ENCODE measurements around the gene SDF2L1. TPM values are rescaled to one million over a fixed set of nuclear protein-coding genes. Genes with fewer than 3 reads are reported as not detected.
"Not testable (repeated sequence)": the region's sequence is repeated elsewhere in the genome, so short reads cannot be mapped to it uniquely, and the experiment has no call there.

Gene SDF2L1
- total RNA-seq, 4 donors from 2014 or later, result 1.8 to 22.4 (median 11.3) TPM

GRCh38 chr22:21635771-21636510, 6.2 kb upstream of the SDF2L1 start:
- no peaks in the 10 kb centered on the region for H3K27me3 ChIP-seq
- H3K9me3 ChIP-seq, result no peaks in the 10 kb centered on the region
- TF ChIP-seq, protein P1, sequence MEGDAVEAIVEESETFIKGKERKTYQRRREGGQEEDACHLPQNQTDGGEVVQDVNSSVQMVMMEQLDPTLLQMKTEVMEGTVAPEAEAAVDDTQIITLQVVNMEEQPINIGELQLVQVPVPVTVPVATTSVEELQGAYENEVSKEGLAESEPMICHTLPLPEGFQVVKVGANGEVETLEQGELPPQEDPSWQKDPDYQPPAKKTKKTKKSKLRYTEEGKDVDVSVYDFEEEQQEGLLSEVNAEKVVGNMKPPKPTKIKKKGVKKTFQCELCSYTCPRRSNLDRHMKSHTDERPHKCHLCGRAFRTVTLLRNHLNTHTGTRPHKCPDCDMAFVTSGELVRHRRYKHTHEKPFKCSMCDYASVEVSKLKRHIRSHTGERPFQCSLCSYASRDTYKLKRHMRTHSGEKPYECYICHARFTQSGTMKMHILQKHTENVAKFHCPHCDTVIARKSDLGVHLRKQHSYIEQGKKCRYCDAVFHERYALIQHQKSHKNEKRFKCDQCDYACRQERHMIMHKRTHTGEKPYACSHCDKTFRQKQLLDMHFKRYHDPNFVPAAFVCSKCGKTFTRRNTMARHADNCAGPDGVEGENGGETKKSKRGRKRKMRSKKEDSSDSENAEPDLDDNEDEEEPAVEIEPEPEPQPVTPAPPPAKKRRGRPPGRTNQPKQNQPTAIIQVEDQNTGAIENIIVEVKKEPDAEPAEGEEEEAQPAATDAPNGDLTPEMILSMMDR (IDR thresholded peaks at IDR 0.05), result no peak
- no peak for TF ChIP-seq POLR2A (IDR thresholded peaks at IDR 0.05)
- no peak for DNase-seq
- intact Hi-C loops (cut with DNase I; ENCODE audit: low total_unique reads), result no loop called here
- no peak overlapping the region for H3K27ac ChIP-seq
- H3K4me1 ChIP-seq, result no peaks in the 10 kb centered on the region
- H3K36me3 ChIP-seq, result no peaks in the 10 kb centered on the region
- H3K4me3 ChIP-seq, result no peak overlapping the region

DNA sequence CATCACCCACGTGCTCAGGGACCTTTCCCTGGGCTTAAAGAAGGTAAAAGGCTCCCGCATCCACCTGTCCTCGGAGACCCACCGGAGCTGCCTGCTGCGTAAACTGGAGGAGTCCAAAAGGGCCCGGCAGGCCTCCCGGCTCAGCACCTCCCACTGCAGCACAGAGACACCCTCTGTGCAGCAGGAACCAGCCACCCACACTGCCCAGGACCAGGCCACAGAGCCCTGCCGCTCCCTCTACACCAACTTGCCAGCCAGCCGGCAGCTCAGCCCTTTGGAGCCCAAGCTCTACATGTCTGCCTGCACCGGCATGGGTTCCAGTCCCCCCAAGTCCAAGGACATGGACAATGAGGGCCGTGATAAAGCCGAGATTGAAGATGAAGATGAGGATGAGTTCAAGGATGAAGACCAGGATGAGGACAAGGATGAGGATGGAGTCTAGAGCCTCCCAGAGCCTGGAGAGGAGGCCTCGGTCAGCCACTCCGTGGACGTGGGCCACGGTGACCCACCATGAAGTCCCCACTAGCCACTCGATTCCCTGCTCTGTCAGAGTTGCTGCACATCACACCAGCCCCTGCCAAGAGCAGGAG, 5.4 kb upstream of the SDF2L1 start:
- Histone ChIP-seq H3K36me3 (no peaks in the 10 kb centered on the region), H3K9me3 (no peaks in the 10 kb centered on the region), H3K4me1 (no peaks in the 10 kb centered on the region), H3K27ac (no peak overlapping the region), H3K4me3 (no peak overlapping the region), H3K27me3 (no peaks in the 10 kb centered on the region)
- no peak for DNase-seq
- TF ChIP-seq, protein P1 (IDR thresholded peaks at IDR 0.05), result no peak
- no peak for TF ChIP-seq POLR2A (IDR thresholded peaks at IDR 0.05)
- intact Hi-C loops (cut with DNase I; ENCODE audit: low total_unique reads), result no loop called here

- H3K4me1 ChIP-seq; intact Hi-C loops (cut with DNase I; ENCODE audit: low total_unique reads); H3K9me3 ChIP-seq: not testable (repeated sequence)
Measured at GRCh38 chr22:21637450-21637849, 4.7 kb upstream of the SDF2L1 start.

GRCh38 chr22:21639359-21639758, 2.7 kb upstream of the SDF2L1 start:
- Histone ChIP-seq H3K4me1 (peaks cover 0 to 8% of the 10 kb centered on the region in 2 donors), H3K4me3 (no peak overlapping the region), H3K9me3 (no peaks in the 10 kb centered on the region), H3K27me3 (no peaks in the 10 kb centered on the region), H3K27ac (no peak overlapping the region), H3K36me3 (no peaks in the 10 kb centered on the region)
- TF ChIP-seq, protein P1 (IDR thresholded peaks at IDR 0.05), result no peak
- no peak for TF ChIP-seq POLR2A (IDR thresholded peaks at IDR 0.05)
- no peak for DNase-seq
- intact Hi-C loops (cut with DNase I; ENCODE audit: low total_unique reads), result no loop called here

More at GRCh38 chr22:21637450-21637849, 4.7 kb upstream of the SDF2L1 start:
- not testable (repeated sequence) for H3K27ac ChIP-seq, H3K4me3 ChIP-seq, H3K27me3 ChIP-seq, H3K36me3 ChIP-seq, DNase-seq

- H3K36me3 ChIP-seq, result no peaks in the 10 kb centered on the region
- no peaks in the 10 kb centered on the region for H3K27me3 ChIP-seq
- H3K9me3 ChIP-seq, result no peaks in the 10 kb centered on the region
- peaks cover 0 to 8% of the 10 kb centered on the region in 2 donors for H3K4me1 ChIP-seq
- TF ChIP-seq POLR2A (IDR thresholded peaks at IDR 0.05), result no peak
- TF ChIP-seq, protein P1 (IDR thresholded peaks at IDR 0.05), result no peak
- intact Hi-C loops (cut with DNase I; ENCODE audit: low total_unique reads), result no loop called here
- no peak for DNase-seq
- no peak overlapping the region for H3K4me3 ChIP-seq
- H3K27ac ChIP-seq, result no peak overlapping the region
Measured at GRCh38 chr22:21640810-21641209, 1.3 kb upstream of the SDF2L1 start.

Measured in uterus (tissue), 4 donors.